A549 (cell line): ENCODE data around the gene PLTP.

ENCODE experiments used
- ESRRA ChIP-seq: fragments of 150-350 bp; IDR thresholded peaks from 2 replicates; pipeline ENCODE4 v1.6.1; 2014; ENCODE audit warnings: mild to moderate bottlenecking, low read length, borderline replicate concordance
- JUN ChIP-seq, 2 experiments: fragments of >200 bp; sonication (Bioruptor Twin); formaldehyde crosslinking; IDR thresholded peaks; 2 replicates in 1 of 2; 3 replicates in 1 of 2; pipeline ENCODE4 v1.6.1; 2016 to 2017
- JUNB ChIP-seq: fragments of >200 bp; sonication (Bioruptor Twin); formaldehyde crosslinking; IDR thresholded peaks from 2 replicates; pipeline ENCODE4 v1.6.1; 2016
- PHF8 ChIP-seq: fragments of 200-600 bp; sonication (generic); IDR thresholded peaks from 2 replicates; pipeline ENCODE4 v1.6.1; 2016; ENCODE audit warnings: low read depth, mild to moderate bottlenecking, antibody characterized with exemption, moderate library complexity, borderline replicate concordance
- POLR2A ChIP-seq: IDR thresholded peaks from 2 replicates; pipeline ENCODE4 v1.6.1; 2012; ENCODE audit warnings: mild to moderate bottlenecking, low read length
- POLR2AphosphoS2 ChIP-seq: conservative IDR thresholded peaks from 2 replicates; pipeline ENCODE4 v1.6.1; 2012; ENCODE audit warnings: low read length, improper control_type of control experiment, inconsistent platforms
- RARB ChIP-seq: fragments of 250-450 bp; sonication (Bioruptor Pico); IDR thresholded peaks from 2 replicates; pipeline ENCODE4 v1.8.0; 2021; ENCODE audit warnings: mild to moderate bottlenecking, moderate library complexity
- RCOR1 ChIP-seq: fragments of 150-350 bp; IDR thresholded peaks from 2 replicates; pipeline ENCODE4 v1.6.1; 2014; ENCODE audit warnings: antibody characterized with exemption, low read length, low read depth
- SMC3 ChIP-seq: fragments of >200 bp; sonication (Bioruptor Twin); formaldehyde crosslinking; IDR thresholded peaks from 3 replicates; pipeline ENCODE4 v1.6.1; 2018; ENCODE audit warnings: inconsistent platforms
- TP53 ChIP-seq: fragments of 250-450 bp; sonication (Bioruptor Pico); IDR thresholded peaks from 2 replicates; pipeline ENCODE4 v1.5.0; 2021; ENCODE audit warnings: mild to moderate bottlenecking, moderate library complexity
- ZFP36 ChIP-seq: fragments of 450-650 bp; IDR thresholded peaks from 2 replicates; pipeline ENCODE4 v1.6.1; 2014; ENCODE audit warnings: borderline replicate concordance; ENCODE audit not compliant: partially characterized antibody
- TF ChIP-seq, protein P1 (sequence below): fragments of >200 bp; sonication (Bioruptor Twin); formaldehyde crosslinking; IDR thresholded peaks from 3 replicates; pipeline ENCODE4 v1.5.1; 2016
- TF ChIP-seq, protein P2 (sequence below): fragments of 200-600 bp; sonication (generic); IDR thresholded peaks from 2 replicates; pipeline ENCODE4 v1.6.1; 2016; ENCODE audit warnings: antibody characterized with exemption, mild to moderate bottlenecking, moderate library complexity
- TF ChIP-seq, protein P3 (sequence below): IDR thresholded peaks from 2 replicates; pipeline ENCODE4 v1.6.1; 2012

DNA sequence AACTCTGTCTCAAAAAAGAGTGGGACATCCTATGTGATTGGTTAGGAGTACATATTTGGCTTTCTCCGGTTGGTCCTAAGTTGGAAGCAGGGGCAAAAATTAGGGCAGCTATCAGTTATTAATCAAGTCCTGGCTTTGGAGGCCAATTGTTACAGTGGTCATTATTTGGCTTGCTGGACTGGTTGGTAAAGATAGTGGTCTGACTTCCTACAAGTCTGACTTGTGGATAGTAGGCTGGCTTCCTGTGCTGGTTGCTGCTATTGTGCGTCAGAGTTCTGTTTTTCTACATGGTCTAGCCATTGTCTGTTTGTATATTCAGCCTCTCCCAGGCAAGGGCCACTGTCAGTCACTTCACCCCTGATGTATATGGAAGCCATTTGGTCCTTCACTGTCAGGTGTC lies 61.7 kb downstream of the PLTP start:
- no peak for TF ChIP-seq POLR2A
- no peak for TF ChIP-seq RCOR1
- TF ChIP-seq RARB (CRISPR knock-in tag) = no peak
- no peak for TF ChIP-seq JUNB
- TF ChIP-seq PHF8 = no peak
- TF ChIP-seq, protein P1, sequence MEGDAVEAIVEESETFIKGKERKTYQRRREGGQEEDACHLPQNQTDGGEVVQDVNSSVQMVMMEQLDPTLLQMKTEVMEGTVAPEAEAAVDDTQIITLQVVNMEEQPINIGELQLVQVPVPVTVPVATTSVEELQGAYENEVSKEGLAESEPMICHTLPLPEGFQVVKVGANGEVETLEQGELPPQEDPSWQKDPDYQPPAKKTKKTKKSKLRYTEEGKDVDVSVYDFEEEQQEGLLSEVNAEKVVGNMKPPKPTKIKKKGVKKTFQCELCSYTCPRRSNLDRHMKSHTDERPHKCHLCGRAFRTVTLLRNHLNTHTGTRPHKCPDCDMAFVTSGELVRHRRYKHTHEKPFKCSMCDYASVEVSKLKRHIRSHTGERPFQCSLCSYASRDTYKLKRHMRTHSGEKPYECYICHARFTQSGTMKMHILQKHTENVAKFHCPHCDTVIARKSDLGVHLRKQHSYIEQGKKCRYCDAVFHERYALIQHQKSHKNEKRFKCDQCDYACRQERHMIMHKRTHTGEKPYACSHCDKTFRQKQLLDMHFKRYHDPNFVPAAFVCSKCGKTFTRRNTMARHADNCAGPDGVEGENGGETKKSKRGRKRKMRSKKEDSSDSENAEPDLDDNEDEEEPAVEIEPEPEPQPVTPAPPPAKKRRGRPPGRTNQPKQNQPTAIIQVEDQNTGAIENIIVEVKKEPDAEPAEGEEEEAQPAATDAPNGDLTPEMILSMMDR = no peak
- TF ChIP-seq SMC3 = no peak
- TF ChIP-seq ZFP36 = no peak
- no peak for TF ChIP-seq ESRRA
- TF ChIP-seq, protein P2, sequence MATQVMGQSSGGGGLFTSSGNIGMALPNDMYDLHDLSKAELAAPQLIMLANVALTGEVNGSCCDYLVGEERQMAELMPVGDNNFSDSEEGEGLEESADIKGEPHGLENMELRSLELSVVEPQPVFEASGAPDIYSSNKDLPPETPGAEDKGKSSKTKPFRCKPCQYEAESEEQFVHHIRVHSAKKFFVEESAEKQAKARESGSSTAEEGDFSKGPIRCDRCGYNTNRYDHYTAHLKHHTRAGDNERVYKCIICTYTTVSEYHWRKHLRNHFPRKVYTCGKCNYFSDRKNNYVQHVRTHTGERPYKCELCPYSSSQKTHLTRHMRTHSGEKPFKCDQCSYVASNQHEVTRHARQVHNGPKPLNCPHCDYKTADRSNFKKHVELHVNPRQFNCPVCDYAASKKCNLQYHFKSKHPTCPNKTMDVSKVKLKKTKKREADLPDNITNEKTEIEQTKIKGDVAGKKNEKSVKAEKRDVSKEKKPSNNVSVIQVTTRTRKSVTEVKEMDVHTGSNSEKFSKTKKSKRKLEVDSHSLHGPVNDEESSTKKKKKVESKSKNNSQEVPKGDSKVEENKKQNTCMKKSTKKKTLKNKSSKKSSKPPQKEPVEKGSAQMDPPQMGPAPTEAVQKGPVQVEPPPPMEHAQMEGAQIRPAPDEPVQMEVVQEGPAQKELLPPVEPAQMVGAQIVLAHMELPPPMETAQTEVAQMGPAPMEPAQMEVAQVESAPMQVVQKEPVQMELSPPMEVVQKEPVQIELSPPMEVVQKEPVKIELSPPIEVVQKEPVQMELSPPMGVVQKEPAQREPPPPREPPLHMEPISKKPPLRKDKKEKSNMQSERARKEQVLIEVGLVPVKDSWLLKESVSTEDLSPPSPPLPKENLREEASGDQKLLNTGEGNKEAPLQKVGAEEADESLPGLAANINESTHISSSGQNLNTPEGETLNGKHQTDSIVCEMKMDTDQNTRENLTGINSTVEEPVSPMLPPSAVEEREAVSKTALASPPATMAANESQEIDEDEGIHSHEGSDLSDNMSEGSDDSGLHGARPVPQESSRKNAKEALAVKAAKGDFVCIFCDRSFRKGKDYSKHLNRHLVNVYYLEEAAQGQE = no peak
- TF ChIP-seq, protein P3, sequence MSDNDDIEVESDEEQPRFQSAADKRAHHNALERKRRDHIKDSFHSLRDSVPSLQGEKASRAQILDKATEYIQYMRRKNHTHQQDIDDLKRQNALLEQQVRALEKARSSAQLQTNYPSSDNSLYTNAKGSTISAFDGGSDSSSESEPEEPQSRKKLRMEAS = no peak
- no peak for TF ChIP-seq JUN (IDR thresholded peaks at IDR 0.05)
- TF ChIP-seq TP53 = no peak
- no peak for TF ChIP-seq POLR2AphosphoS2
